ENCODE measurements around the gene SERTAD3. TPM values are rescaled to one million over a fixed set of nuclear protein-coding genes. Genes with fewer than 3 reads are reported as not detected.

SERTAD3 gene
- total RNA-seq, 4 donors from 2014 or later = 13.7 to 17.5 (median 15.5) TPM

GRCh38 chr19:40452016-40452415 lies 7.9 kb upstream of the SERTAD3 start:
- TF ChIP-seq CTCF (IDR thresholded peaks at IDR 0.05; ENCODE audit: low read depth) = no peak

GRCh38 chr19:40450664-40451063 lies 6.5 kb upstream of the SERTAD3 start:
- no peak for TF ChIP-seq CTCF (IDR thresholded peaks at IDR 0.05; ENCODE audit: low read depth)

DNA sequence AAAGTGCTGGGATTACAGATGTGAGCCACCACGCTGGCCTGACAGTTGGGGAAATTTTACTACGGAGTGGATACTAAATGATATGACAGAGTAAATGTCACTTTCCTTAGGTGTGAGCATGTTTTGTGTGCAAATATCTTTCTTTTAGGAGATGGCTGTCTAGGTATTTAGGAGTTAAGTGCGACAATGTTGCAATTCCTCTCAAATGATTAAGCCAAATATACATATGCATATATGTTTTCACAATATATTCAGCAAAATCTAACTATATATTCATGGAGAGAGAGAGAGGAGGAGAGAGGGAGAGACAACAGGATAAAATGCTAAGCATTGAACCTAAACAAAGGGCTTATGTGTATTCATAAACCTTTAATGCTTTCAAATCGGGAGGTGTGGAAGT lies 5.4 kb upstream of the SERTAD3 start:
- no peak for TF ChIP-seq CTCF (IDR thresholded peaks at IDR 0.05; ENCODE audit: low read depth)

GRCh38 chr19:40446263-40446784 lies 2.2 kb upstream of the SERTAD3 start:
- TF ChIP-seq CTCF (IDR thresholded peaks at IDR 0.05; ENCODE audit: low read depth) = no peak

DNA sequence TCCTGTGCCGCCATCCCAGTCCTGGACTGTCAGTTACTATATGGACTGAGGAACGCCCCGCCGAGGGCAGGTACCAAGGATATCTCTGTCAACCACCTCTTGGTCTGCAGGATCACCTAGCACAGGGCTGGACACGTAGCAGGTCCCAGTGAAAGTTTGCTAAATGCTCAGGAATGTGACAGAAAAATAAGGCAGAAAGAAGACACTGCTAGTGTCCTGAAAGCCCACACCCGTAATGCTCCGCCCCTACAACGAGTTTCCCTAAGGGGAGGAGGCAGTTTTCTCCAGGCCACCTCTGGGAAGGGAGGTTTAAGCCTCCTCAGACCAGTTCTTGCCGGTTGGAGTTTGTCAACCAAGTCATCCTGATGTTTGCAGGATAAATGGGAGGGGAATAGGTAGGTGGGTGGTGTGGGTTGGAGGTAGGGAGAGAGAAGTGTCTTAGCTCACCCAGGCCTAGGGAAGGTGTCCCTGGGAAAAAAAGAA lies 1.7 kb upstream of the SERTAD3 start:
- no peak for TF ChIP-seq CTCF (IDR thresholded peaks at IDR 0.05; ENCODE audit: low read depth)

DNA sequence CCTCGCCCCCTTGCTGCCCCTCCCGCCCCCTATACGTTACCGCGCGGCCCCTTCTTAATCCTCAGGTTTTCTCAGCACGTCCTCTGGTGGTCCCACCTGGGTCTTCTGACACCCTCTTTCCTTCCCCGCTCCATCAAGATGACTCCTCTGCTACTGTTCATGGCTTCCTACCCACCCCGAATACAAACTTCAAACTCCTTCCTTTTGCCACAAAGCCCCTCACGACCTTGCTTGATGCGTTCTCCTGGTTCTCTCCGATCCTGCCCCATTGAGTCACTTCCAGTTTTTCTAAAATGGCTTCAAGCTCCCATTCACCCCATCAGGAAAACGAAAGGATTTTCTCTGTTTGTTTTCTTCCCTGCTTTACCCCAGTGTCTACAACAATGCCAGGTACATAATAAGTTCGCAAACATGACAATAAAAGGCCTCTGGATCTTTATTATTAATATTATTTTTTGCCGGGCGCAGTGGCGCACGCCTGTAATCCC lies 734 bp upstream of the SERTAD3 start:
- no peak for TF ChIP-seq CTCF (IDR thresholded peaks at IDR 0.05; ENCODE audit: low read depth)

- TF ChIP-seq CTCF (IDR thresholded peaks at IDR 0.05; ENCODE audit: low read depth) = no peak
Measured at GRCh38 chr19:40443131-40443999, 770 bp downstream of the SERTAD3 start.
